A673 (cell line): ENCODE results near the gene FCGR3A. TPM values are rescaled to one million over a fixed set of nuclear protein-coding genes. Genes with fewer than 3 reads are reported as not detected.
"Not testable (repeated sequence)": the region's sequence is repeated elsewhere in the genome, so short reads cannot be mapped to it uniquely, and the experiment has no call there.

ENCODE experiments used
- BruUV-seq: library from RNA; stranded (reverse); fragments of 400-500 nt; replicated peaks from 2 replicates; lab custom pipeline; 2021; lab: Mats Ljungman, UMichigan
- CTCF ChIA-PET: fragments of 300-600 bp; sonication (Branson Sonifier 250); formaldehyde crosslinking; loops from one replicate; lab custom pipeline; 2022; ENCODE audit warnings: antibody characterized with exemption; lab: Charles Lee
- POLR2A ChIA-PET: fragments of 300-600 bp; sonication (Branson Sonifier 250); formaldehyde crosslinking; loops from one replicate; lab custom pipeline; 2022; ENCODE audit warnings: antibody characterized with exemption; ENCODE audit not compliant: low non-redundant PET; lab: Charles Lee
- DNase-seq: peaks from one replicate; pipeline ENCODE4 v3.0.0-alpha.2; 2015; ENCODE audit warnings: low spot score
- H3K27ac ChIP-seq: fragments of 200-600 bp; sonication (generic); 2 replicates; pipeline ENCODE4 v1.5.1; 2016; ENCODE audit warnings: mixed run types, low read depth, mild to moderate bottlenecking, mixed read lengths, antibody characterized with exemption, low read length; ENCODE audit not compliant: poor library complexity, severe bottlenecking
- H3K27me3 ChIP-seq: fragments of 200-600 bp; sonication (generic); replicated peaks from 2 replicates; pipeline ENCODE4 v1.6.1; 2017; ENCODE audit warnings: mixed run types, low read depth, mild to moderate bottlenecking, mixed read lengths, antibody characterized with exemption, low read length; ENCODE audit not compliant: insufficient read depth, poor library complexity
- H3K36me3 ChIP-seq: fragments of 200-600 bp; sonication (generic); 2 replicates; pipeline ENCODE4 v1.6.1; 2016; ENCODE audit warnings: mixed run types, mild to moderate bottlenecking, mixed read lengths, antibody characterized with exemption, low read length; ENCODE audit not compliant: insufficient read depth, poor library complexity, severe bottlenecking
- H3K4me1 ChIP-seq: fragments of 200-600 bp; sonication (generic); 2 replicates; pipeline ENCODE4 v1.6.1; 2017; ENCODE audit warnings: mixed run types, mild to moderate bottlenecking, mixed read lengths, antibody characterized with exemption, low read length; ENCODE audit not compliant: insufficient read depth, poor library complexity, severe bottlenecking
- H3K4me3 ChIP-seq: fragments of 200-600 bp; sonication (generic); 2 replicates; pipeline ENCODE4 v1.5.1; 2016; ENCODE audit warnings: low read depth, mixed run types, mild to moderate bottlenecking, mixed read lengths, low read length; ENCODE audit not compliant: poor library complexity, severe bottlenecking
- H3K9me3 ChIP-seq: fragments of 200-600 bp; sonication (generic); 2 replicates; pipeline ENCODE4 v1.6.1; 2016; ENCODE audit warnings: mixed run types, low read depth, mild to moderate bottlenecking, mixed read lengths, antibody characterized with exemption, low read length; ENCODE audit not compliant: poor library complexity, severe bottlenecking
- EZH2 ChIP-seq: fragments of 200-600 bp; sonication (generic); IDR thresholded peaks from 2 replicates; pipeline ENCODE4 v1.6.1; 2017; ENCODE audit warnings: borderline replicate concordance, low read depth, mild to moderate bottlenecking, mixed read lengths, antibody characterized with exemption, low read length; ENCODE audit not compliant: poor library complexity, severe bottlenecking
- intact Hi-C: fragments of 100-400 bp; cut with micrococcal nuclease; formaldehyde crosslinking; loops from one replicate; pipeline ENCODE4 v1.10.0; 2022; ENCODE audit not compliant: unreplicated experiment
- total RNA-seq: library from RNA; stranded (reverse); gene quantifications from 2 replicates; pipeline ENCODE4 v1.2.3, GENCODE V29; 2021
- TF ChIP-seq, protein P1 (sequence below): fragments of 300-800, 200-600 bp; sonication (generic); conservative IDR thresholded peaks from 2 replicates; pipeline ENCODE4 v1.5.1; 2017; ENCODE audit warnings: low read depth, mild to moderate bottlenecking, antibody characterized with exemption, low read length, moderate library complexity, mixed read lengths

The FCGR3A gene
- total RNA-seq, 1 experiment from 2014 or later, result not detected

GRCh38 chr1:161538925-161539479 is 10.6 kb downstream of the FCGR3A start:
- CTCF ChIA-PET, result interaction anchor here (0.6 kb wide), 1 partner anchor 9 kb away, joined by 8 read pairs; no protein-coding TSS in a partner anchor
- H3K4me3 ChIP-seq, result peak overlapping the region; percentile 62
- POLR2A ChIA-PET, BruUV-seq, H3K27me3 ChIP-seq, H3K36me3 ChIP-seq, H3K9me3 ChIP-seq, H3K4me1 ChIP-seq, H3K27ac ChIP-seq, DNase-seq: not testable (repeated sequence)
- intact Hi-C loops, result loop anchor here (10.0 kb wide), 1 partner anchor 76 kb away; no protein-coding TSS in a partner anchor

DNA sequence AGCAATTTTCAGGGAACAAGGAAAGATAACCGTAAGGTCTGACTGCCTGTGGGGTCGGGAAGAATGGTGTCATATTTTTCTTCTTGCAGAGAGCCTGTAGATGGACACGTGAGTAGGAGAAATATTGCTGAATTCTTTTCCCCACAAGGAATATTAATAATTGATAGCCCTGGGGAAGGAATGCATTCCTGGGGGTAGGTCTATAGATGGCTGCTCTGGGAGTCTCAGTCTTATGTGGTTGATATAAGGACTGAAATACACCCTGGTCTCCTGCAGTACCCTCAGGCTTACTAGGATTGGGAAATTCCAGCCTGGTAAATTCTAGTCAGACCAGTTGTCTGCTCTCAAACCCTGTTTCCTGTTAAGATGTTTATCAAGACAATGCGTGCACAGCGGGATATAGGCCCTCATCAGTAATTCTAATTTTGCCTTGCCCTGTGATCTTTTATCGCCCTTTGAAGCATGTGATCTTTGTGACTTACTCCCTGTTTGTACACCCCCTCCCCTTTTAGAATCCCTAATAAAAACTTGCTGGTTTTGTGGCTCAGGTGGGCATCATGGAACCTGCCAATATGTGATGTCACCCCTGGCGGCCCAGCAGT is 12.4 kb downstream of the FCGR3A start:
- H3K27ac ChIP-seq, H3K36me3 ChIP-seq, POLR2A ChIA-PET, DNase-seq, H3K27me3 ChIP-seq, CTCF ChIA-PET, BruUV-seq, H3K9me3 ChIP-seq, H3K4me1 ChIP-seq, H3K4me3 ChIP-seq: not testable (repeated sequence)
- intact Hi-C loops, result loop anchor here (10.0 kb wide), 1 partner anchor 78 kb away; no protein-coding TSS in a partner anchor

DNA sequence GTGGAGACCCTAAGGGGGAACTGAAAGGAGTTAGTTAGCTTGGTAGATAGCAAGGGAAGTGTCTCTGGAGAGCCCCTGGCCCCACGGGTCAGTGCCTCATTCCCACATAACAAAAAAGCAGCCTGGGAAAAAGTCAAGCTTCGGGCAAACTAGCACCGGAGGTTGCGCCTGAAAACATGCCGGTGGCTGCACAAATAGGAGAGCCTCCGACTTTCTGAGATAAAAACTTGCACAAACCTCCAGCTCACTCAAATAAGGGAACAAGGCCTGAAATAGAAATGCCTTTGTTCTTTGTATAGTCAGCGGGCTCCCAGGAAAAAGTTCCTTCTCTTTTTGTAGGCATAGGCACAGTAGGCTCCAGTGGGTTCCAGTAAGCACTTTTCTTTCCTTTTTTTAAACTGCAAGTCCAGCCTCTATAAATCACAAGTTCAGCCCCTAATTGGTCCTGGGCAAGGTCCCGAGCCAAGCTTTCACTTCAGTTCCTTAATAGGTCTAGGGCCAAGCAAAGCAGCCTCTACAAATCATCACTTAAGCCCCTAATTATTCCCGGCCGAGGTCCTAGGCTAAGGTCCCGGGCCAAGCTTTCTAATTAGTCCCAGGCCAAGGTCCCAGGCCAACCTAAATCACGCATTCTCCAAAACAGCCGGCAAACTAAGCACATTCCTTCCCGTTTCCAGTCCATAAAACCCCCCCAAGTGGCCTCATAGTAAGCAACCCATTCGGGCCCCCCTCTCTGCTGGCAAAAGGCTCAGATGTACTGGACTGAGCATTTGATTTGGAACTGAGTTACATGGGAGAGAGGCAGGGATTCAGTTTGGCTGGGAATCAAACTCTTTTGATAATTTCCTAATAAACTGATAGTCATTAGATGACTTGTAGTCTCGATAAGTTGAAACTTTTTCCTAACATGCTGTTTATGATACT is 16.7 kb downstream of the FCGR3A start:
- H3K4me1 ChIP-seq, DNase-seq, H3K36me3 ChIP-seq, POLR2A ChIA-PET, BruUV-seq, H3K9me3 ChIP-seq, H3K27ac ChIP-seq, H3K27me3 ChIP-seq, H3K4me3 ChIP-seq: not testable (repeated sequence)
- CTCF ChIA-PET, result interaction anchor here (0.8 kb wide), 1 partner anchor 9 kb away, joined by 3 read pairs; no protein-coding TSS in a partner anchor
- intact Hi-C loops, result loop anchor here (10.0 kb wide), 1 partner anchor 82 kb away; no protein-coding TSS in a partner anchor

GRCh38 chr1:161531986-161532643 is 17.5 kb downstream of the FCGR3A start:
- no peak for DNase-seq
- no peak overlapping the region for H3K4me3 ChIP-seq
- no peaks in the 10 kb centered on the region for H3K4me1 ChIP-seq
- TF ChIP-seq, protein P1, sequence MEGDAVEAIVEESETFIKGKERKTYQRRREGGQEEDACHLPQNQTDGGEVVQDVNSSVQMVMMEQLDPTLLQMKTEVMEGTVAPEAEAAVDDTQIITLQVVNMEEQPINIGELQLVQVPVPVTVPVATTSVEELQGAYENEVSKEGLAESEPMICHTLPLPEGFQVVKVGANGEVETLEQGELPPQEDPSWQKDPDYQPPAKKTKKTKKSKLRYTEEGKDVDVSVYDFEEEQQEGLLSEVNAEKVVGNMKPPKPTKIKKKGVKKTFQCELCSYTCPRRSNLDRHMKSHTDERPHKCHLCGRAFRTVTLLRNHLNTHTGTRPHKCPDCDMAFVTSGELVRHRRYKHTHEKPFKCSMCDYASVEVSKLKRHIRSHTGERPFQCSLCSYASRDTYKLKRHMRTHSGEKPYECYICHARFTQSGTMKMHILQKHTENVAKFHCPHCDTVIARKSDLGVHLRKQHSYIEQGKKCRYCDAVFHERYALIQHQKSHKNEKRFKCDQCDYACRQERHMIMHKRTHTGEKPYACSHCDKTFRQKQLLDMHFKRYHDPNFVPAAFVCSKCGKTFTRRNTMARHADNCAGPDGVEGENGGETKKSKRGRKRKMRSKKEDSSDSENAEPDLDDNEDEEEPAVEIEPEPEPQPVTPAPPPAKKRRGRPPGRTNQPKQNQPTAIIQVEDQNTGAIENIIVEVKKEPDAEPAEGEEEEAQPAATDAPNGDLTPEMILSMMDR, result no peak
- TF ChIP-seq EZH2, result no peak
- BruUV-seq, result no TSS peak
- no peaks in the 10 kb centered on the region for H3K36me3 ChIP-seq
- H3K27me3 ChIP-seq, result no peaks in the 10 kb centered on the region
- intact Hi-C loops, result loop anchor here (10.0 kb wide), 1 partner anchor 83 kb away; no protein-coding TSS in a partner anchor
- no peak overlapping the region for H3K27ac ChIP-seq
- ChIA-PET POLR2A (no interaction called here), CTCF (interaction anchor here (0.8 kb wide), 1 partner anchor 10 kb away, joined by 3 read pairs; no protein-coding TSS in a partner anchor)
- no peaks in the 10 kb centered on the region for H3K9me3 ChIP-seq

- DNase-seq, result peak; percentile 96
- H3K4me3 ChIP-seq, result peak overlapping the region; percentile 59
- H3K4me1 ChIP-seq, BruUV-seq, H3K36me3 ChIP-seq, H3K9me3 ChIP-seq, CTCF ChIA-PET, H3K27me3 ChIP-seq: not testable (repeated sequence)
- intact Hi-C loops, result loop anchor here (10.0 kb wide), 1 partner anchor 84 kb away; no protein-coding TSS in a partner anchor
- POLR2A ChIA-PET, result interaction anchor here (0.6 kb wide), 1 partner anchor 9 kb away, joined by 3 read pairs; no protein-coding TSS in a partner anchor
- peak overlapping the region; percentile 45 for H3K27ac ChIP-seq
Observed at GRCh38 chr1:161530671-161531641, 18.7 kb downstream of the FCGR3A start.
